GM18499 (cell line): Measurements from ENCODE around the gene RGP1.

Experiments
- ATAC-seq: cut with Tn5 transposase; IDR thresholded peaks from one replicate; pipeline ENCODE4 v1.9.1; 2021; ENCODE audit warnings: moderate number of reproducible peaks; ENCODE audit not compliant: insufficient read depth, unreplicated experiment

The RGP1 gene

DNA sequence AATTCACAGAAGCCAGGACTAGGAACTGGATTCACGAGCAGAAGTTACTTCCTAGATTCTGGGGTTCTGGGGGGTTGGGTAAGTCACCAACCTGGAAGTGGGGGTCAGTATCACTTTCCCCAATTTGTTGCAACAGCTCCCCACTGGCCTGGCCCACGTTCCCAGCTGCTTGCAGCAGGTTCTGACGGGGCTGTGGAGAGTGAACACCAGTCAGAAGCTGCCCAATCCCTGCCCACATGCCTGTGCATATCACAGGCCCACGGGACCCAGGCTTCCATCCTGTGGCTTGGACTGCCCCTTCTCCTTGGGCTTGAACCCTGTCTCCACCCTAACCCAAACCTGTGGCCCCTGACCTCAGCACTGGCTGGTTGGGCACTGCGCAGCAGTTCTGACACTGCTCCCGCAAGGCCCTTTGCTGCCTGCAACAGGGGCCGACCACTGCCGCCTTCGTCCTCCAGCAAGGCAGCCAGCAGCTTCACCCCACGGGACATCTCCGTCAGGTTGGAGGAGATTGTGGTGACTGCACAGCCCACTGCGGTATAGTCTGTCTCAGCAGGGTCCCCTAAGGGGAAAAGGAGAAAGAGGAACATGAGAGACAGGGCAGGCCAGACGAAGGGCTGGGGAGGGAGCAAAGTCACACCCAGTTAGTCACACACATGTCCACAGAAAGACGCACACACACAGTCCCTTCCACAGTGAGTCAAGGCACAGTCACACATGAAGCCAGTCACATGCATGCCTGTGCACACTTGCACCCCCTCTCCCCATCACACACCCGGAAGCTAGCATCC is 30.2 kb upstream of the RGP1 start:
- ATAC-seq: no peak

DNA sequence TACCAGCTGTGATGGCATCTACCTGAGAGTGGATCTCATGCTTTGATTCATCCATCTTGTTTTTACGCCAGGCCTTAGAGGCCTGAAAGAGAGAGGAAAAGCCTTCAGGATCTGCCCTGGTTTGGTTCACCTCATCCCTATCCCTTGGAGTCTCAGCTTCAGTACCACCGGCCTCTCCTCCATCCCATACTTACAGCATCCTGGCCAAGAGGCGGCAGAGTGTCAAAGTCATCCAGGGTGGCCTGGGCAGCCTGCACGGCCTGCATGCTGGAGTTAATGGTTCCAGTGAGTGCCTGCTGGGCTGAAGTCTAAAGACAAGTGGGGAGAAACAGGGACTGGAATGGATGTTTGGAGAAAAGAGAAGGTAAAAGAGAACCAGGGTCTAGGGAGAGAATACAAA is 29.5 kb upstream of the RGP1 start:
- ATAC-seq: no peak

DNA sequence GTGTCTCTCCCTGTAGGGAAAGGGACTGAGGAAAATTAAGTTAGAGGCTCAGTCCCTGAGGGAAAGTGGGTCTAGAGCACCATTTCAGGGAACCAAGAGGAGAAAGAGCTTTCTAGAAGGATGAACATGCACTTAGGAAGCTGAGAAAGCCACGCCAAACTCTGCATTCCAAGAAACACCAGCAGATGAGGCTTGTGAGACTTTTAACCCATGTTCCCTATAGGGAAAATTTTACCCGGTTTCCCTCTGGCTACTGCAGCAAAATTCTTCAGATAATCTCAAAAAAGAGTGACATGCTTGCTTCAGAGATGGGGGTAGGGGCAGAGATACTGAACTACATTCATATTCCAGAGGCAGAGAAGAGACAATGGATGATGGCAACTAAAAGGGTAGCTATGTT is 25.7 kb upstream of the RGP1 start:
- ATAC-seq: no peak

DNA sequence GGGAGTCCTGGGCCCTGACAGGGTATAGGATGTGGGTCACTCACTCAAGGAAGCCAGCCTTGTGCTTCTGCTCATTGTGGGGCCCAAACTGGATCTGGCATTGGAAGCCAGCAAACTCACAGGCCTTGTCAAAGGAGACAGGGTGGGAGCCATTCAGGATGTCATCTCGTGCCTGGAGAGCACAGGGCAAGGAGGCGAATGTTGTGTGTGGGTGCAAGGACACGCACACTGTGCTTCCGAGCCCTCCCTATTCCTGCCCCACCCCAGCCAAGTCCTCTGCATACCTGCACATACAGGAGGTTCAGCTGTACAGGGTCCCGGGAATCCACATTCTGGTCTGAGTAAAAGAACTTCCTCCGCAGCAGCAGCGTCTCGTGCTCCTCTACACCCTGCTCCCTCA is 25.2 kb upstream of the RGP1 start:
- no peak for ATAC-seq

DNA sequence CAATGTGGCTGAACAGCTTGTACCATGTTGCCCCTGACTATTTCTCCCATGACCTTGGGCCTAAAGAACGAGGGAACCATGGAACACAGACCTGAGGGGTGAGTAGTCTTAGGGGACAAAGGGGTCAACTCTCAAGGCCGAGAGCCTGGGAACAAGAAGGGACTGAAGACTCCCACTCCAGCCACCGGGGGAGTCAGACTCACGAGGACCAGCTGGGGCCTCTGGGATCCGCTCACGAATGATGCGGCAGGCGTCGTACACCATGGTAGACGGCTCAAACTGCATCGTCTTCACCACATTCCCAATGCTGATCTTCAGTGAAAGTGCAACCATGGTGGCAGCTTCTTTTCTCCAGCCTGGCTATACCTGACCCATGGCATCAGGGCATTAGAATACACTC is 23.7 kb upstream of the RGP1 start:
- no peak for ATAC-seq

DNA sequence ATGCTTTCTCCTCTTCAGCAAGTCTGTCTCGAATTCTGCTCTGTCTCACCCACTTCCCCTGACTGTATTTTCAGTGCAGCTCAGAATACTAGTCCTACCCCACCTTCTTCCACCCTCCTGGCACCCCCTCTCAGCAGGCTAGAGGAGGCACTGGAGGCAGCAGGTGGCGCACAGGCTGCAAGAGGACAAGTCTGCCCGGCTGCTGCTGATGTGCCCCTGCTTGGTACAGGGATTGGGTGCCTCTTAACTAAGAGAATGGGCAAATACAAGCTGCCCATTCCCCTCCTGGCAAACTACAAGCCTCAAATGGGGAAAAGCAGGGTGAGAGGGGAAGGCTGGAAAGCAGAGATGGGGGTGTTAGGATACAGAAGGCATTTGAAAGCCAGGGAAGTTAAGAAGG is 22.2 kb upstream of the RGP1 start:
- ATAC-seq: no peak

DNA sequence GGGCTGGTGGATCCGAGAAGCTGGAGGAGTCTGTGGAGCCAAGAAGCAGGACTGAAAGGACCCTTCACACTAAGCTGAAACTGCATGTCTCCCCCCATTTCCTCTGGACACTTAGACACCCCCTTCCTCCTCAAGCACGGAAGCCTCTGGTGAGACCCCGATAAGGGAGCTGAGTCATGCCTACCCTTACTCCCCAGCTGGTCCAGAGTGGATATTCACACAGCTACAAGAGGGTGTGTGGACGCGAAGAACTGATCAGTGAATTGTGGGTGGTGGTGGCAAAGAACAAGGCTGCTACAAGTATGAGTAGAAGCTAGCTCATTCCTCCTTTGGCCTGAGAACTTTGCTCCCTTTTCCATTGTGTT is 21.4 kb upstream of the RGP1 start:
- no peak for ATAC-seq

DNA sequence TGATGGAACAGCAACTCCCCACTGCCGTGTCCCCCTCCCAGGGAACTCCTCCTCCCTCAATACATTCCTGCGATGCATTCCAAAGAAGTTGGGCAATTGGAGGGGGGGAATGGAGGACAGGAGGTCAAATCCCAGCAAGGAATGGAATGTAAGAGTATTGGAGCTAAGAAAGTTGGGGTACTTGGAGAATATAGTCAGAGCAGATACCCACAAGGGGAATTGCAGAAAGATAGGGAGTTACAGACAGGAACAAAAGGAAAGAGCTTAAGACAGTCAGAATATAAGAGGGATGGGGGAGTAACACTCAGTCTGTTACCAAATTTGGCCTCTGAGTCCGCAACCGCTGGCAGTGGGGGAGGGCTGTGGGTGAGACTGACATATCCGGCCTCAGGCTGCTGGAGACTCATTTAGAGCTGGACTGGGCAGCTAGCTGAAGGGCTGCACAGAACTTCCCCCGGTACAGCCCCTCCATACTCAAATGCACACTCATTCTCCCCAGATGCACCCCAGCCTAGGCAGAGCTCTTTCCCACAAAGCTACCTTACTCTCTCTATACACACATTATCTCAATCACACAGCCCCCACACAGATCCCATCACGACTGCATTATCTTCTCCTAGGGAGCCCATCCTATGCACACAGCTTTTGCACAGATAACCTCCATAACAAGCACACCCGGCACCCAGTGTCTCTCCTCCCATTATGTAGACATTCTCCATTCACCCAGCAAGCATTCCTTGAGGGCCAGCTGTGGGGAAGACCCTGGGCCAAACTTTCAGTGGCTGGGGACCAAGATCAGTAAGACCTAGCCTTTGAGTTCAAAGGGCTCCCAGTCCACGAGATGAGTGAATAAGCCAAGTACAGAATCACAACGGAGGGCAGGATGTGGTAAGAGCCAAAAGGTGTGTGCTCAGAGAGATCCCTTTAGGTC is 20.8 kb upstream of the RGP1 start:
- no peak for ATAC-seq

DNA sequence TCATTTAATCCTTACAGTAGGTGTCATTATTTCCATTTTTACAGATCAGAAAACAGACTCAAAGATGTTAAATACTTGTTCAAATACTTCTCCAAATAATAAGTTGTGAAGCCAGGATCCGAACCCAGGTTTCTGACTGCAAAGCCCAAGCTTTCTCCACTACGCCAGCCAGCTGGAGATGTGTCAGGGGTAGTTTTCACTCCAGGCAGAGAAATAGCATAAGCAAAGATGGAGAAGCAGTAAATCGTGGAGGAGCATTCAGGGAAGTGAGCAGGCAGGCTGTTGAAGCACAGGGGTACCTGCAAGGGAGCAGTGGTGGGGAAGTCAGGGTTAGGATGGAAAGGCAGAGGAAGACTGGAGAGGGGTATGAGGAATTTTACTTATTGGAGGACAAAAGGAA is 20.0 kb upstream of the RGP1 start:
- ATAC-seq: no peak

DNA sequence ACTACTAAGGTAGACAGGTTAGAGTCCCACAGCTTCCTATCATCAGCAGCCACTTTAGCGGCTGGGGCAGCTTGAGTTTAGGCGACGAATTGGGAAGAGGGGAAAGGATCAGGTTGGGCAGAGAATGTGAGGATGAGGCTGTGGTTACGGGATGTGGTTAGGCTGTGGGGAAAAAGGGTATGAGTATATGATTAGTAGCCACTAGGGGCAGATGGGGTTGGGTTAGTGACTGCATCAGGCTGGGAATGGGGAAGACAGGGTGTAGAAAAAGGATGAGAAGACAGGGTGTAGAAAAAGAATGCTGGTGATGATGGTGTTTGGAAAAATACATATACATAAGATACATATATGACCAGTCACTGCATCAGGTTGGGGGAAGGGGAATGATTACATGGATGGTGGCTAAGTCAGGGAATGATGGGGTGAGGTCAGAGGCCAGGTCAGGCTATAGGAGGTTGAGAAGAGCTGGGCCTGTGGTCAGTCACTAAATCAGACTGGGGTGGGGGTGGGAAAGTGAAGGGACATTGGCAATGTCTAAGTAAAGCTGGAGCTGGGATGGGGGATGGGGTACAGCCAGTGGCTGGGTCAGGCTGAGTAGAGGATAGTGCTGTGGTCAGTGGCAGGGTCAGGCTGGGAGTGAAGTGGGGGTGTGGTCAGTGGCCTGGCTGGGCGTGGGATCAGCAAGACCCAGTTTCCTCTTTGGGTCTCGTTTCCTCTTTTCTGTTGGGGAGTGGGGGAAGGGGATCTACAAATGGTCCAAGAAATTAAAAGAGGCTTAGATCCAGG is 19.2 kb upstream of the RGP1 start:
- ATAC-seq: no peak

DNA sequence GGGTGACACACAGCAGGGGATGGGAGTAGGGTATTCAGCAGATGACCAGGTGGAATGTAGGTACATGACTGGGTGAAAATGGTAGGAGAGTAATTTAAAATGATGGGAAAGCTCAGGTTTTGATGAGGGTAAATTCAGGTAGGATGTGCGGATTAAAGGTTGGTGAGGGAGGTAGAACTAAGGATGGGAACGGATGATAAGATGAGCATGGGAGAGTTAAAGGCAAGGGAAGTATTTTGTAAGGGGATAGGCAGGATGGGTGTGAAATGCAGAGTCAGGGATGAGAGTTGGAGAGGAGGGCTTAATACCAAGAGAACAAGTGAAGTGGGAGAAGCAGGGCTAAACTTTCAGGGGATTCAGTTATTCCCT is 18.6 kb upstream of the RGP1 start:
- no peak for ATAC-seq

DNA sequence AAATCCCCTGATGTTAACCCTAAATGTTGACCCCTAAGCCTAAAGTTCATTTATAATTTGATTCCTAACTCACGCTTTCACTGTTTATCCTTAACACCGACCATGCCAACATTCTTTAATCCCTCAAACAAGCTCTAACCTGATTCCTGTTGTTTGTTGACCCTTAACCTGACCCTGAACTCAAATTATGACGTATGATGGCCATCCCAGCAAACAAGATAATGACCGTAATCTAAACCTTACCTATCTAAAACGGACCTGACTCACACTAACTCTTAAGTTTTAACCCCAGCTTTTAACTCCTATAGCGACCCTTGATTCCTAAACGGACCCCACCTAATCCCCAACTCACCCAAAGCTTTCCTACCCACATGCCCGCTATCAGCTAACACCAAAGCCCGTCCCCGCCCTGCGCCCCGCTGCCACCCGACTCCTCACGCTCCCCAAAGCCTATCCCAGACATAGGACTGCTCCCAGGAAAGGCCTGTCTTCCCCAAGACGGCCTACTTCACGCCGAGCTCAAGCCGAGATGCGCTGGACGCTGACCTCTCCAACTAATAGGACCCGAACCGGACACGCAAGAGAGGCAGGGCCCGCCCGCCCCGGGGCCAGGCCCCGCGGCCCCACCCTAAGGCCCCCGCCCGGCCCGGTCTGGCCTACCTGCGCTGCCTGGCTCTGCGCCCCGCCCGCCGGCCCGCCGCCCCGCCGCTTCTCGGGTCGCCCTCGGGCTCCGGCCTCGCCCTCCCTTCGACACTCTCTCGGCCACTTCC is 17.5 kb upstream of the RGP1 start:
- ATAC-seq: no peak

DNA sequence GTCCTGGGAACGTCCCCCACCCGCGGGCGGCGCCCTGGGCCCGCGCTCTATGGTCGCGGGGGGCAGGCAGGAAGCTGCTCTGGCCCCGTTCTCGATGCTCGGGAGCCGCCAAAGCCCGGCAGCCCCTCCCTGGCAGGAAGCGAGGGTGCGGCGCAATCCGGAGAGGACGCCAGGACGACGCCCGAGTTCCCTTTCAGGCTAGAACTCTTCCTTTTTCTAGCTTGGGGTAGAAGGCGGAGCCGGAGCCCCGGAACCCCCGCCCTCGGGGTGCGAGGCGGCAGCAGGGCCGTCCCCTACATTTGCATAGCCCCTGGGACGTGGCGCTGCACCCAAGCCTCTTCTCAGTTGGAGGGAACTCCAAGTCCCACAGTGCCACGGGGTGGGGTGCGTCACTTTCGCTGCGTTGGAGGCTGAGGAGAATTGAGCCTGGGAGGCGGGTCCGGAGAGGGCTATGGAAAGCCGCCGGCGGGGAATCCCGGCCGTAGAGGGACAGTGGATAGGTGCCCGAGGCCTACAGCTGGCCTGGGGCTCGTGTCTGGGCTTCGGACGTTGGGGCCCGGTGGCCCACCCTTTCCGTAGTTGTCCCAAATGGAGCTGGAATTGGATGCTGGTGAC is 16.8 kb upstream of the RGP1 start, which contains the start of the genes CREB3 and TLN1:
Gene CREB3, plus strand, starts transcription at position 482 of the 615 bp plus-strand sequence. Its CDS starts 107 bp downstream, at position 589.
Gene TLN1, minus strand, starts transcription at position 11 of the 615 bp plus-strand sequence. CDS start 6,501 bp downstream, outside the sequence.
- peak; percentile 65 for ATAC-seq

DNA sequence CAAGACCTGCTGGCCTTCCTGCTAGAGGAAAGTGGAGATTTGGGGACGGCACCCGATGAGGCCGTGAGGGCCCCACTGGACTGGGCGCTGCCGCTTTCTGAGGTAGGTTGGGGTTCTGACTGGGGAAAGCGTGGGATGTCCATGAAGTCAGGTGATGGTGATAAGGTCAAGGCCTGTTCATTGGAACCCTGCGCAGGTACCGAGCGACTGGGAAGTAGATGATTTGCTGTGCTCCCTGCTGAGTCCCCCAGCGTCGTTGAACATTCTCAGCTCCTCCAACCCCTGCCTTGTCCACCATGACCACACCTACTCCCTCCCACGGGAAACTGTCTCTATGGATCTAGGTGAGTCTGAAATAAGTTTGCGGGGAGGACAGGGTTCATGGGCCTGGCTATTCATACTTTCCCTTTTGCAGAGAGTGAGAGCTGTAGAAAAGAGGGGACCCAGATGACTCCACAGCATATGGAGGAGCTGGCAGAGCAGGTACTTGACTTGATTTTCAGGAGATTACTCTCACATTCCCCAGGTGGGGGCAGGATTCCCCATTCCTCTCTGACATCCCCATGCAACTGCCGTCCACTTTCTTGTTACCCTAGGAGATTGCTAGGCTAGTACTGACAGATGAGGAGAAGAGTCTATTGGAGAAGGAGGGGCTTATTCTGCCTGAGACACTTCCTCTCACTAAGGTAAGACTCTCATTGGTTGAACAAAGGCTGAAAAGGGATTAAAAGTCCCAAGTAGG is 16.1 kb upstream of the RGP1 start:
- no peak for ATAC-seq

DNA sequence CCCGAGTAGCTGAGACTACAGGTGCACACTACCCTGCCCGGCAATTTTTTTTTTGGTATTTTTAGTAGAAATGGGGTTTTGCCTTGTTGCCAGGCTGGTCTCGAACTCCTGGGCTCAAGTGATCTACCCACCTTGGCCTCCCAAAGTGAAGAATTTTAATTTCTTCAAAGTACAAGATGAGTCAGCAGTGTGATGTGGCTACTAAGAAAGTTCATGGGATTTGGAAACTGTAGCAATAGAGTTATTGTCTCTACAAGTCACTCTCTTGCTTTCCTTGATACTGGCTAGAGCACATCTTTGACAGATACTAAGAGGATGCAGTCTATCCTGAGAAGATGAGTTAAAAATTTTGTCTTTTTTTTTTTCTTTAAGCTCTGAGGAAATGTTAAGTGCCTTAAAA is 15.0 kb upstream of the RGP1 start:
- ATAC-seq: no peak

DNA sequence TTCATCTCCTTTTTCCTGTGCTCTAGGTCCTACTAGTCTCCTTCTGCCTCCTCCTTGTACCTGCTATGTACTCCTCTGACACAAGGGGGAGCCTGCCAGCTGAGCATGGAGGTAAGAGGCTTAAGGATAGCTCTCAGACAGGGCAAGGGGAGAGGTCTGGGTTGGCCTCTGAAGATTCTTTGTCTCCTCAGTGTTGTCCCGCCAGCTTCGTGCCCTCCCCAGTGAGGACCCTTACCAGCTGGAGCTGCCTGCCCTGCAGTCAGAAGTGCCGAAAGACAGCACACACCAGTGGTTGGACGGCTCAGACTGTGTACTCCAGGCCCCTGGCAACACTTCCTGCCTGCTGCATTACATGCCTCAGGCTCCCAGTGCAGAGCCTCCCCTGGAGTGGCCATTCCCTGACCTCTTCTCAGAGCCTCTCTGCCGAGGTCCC is 12.9 kb upstream of the RGP1 start:
- ATAC-seq: no peak

DNA sequence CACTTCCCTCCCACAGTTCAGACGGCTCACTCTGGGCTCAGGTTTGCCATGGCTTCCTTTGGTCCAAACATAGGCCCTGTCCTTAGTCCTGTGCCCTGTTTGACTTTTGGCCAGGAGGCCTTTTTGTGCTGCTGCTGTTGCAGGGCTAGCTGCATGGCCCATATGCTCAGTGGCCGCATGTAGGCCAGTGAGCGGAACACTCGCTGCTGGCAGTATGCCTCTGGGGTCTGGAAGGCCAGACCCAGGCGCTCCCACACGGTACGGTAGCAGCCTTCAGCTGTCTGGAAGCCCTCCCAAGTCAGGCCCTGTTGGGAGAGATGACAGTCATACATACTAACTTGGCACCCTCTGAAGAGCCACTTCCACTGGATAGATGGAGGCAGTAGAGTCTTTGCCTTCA is 11.9 kb upstream of the RGP1 start:
- no peak for ATAC-seq

DNA sequence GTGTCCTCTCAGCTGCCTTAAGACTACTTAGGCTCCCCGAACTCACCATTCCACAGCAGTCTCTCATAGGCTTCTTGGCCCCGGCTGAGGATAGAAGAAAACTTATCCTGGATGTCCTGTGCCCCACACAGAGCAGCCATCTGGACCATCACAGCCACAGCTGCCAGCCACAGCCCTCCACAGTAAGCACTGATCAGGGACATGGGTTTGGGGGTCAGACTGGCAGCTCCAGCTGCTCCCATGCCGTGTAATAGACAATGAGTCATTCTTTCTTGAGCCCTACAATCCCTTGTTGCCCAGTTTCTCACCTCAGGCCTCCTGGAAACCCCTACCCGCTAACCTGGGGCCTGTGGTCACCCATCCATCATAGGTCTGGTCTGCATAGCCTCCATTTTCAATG is 10.9 kb upstream of the RGP1 start:
- no peak for ATAC-seq

DNA sequence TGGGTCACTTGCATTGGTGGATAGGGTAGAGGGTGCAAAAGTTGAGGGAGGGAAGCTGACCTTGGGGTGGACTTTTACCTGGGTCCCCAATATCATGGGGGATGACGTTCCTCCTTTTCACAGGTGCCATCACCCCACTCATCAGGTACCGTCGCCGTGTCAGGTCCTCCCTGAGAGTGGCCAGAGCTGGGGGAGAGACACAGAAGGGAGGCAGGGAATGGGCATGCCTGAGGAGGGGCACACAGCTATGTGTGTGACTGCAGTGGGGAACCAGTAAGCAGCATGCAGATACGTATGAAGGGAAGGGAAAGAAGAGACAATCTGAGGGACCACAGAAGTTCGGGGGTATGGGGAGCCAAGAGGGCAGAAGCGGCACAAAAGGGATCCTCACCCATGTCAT is 10.2 kb upstream of the RGP1 start:
- no peak for ATAC-seq
